Skeletal muscle satellite cell (primary cell): ENCODE data around the gene EEF2K.

Experiments
- H3K27me3 ChIP-seq: 2 replicates; pipeline ENCODE4 v1.7.0; 2013; ENCODE audit warnings: low read length; ENCODE audit not compliant: control insufficient read depth, insufficient read depth
- H3K36me3 ChIP-seq: 2 replicates; pipeline ENCODE4 v1.7.0; 2013; ENCODE audit warnings: mild to moderate bottlenecking, control low read depth, low read length; ENCODE audit not compliant: insufficient read depth
- H3K4me1 ChIP-seq: 2 replicates; pipeline ENCODE4 v1.7.0; 2013; ENCODE audit warnings: low read length; ENCODE audit not compliant: control insufficient read depth, insufficient read depth
- H3K4me2 ChIP-seq: 2 replicates; pipeline ENCODE4 v1.7.0; 2013; ENCODE audit warnings: mild to moderate bottlenecking, low read length
- H3K4me3 ChIP-seq: 2 replicates; pipeline ENCODE4 v1.7.0; 2013; ENCODE audit warnings: low read length
- H3K9ac ChIP-seq: 2 replicates; pipeline ENCODE4 v1.7.0; 2013; ENCODE audit warnings: mild to moderate bottlenecking, low read depth, low read length, moderate library complexity
- H3K9me3 ChIP-seq: replicated peaks from 2 replicates; pipeline ENCODE4 v1.7.0; 2013; ENCODE audit warnings: mild to moderate bottlenecking, control low read depth, low read length

Gene EEF2K

DNA sequence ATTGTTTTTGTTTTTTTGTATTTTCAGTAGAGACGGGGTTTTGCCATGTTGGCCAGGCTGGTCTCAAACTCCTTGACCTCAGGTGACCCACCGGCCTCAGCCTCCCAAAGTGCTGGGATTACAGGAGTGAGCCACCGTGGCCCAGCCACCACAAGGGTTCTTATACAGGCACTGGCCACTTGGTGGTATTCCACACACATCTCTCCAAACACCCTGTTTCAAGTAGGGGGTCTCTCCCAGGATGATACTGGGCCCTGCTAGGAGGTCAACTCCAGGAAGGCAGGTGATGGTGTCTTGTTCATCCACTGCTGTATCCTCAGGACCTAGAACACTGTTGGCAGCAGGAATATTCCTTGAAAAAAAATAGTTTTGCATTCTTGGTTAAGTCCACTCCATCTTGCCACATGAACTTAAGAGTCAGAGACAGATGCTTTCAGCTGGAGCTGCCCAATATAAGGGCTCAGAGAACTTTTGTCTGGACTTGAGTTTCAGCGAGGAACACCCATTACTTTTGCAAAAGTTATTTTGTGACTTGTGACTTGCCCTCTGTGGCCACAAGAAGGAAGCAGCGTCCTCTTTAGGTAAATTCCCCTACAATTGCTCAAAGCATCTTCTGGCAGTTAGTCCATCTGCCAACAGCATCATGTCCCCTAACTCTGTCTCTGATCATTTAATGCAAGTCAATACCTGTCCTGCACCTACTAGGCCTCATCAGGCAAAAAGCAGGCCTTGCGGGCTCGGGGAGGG lies 7.4 kb upstream of the EEF2K start:
- H3K4me1 ChIP-seq = peaks cover 20% of the 10 kb centered on the region
- H3K9me3 ChIP-seq = no peaks in the 10 kb centered on the region
- H3K4me2 ChIP-seq = peak overlapping the region; percentile 41
- H3K27me3 ChIP-seq = no peaks in the 10 kb centered on the region
- no peaks in the 10 kb centered on the region for H3K36me3 ChIP-seq
- H3K9ac ChIP-seq = peak overlapping the region; percentile 71
- H3K4me3 ChIP-seq = no peak overlapping the region

DNA sequence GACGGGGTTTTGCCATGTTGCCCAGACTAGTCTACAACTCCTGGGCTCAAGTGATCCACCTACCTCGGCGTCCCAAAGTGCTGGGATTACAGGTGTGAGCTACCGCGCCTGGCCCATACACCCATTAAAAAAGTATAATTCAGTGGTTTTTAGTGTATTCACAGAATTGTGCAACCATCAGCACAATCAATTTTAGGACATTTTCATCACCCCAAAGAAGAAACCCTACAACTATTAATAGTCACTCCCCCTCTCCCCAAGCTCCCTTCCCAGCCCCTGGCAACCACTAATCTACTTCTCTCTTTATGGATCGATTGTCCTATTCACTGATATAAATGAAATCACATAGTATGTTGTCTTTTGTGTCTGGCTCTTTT lies 3.8 kb upstream of the EEF2K start:
- Histone ChIP-seq H3K36me3 (no peaks in the 10 kb centered on the region), H3K4me2 (no peak overlapping the region), H3K9ac (no peak overlapping the region), H3K27me3 (no peaks in the 10 kb centered on the region), H3K4me1 (peaks cover 28% of the 10 kb centered on the region), H3K4me3 (no peak overlapping the region), H3K9me3 (no peaks in the 10 kb centered on the region)

DNA sequence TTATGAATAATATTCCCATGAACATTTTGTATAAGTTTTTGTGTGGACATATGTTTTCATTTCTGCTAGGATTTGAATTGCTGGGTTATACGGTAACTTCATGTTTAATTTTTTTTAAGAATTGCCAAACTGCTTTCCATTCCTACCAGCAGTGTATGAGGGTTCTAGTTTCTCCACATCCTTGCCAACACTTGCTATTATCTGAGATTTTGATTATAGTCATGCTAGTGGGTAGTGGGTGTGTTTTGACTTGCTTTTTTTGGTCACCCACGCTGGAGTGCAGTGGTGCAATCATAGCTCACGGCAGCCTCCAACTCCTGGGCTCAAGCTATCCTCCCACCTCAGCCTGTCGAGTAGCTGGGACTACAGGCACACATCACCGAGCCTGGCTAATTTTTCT lies 3.0 kb upstream of the EEF2K start:
- Histone ChIP-seq H3K4me3 (no peak overlapping the region), H3K4me2 (no peak overlapping the region), H3K27me3 (no peaks in the 10 kb centered on the region), H3K36me3 (no peaks in the 10 kb centered on the region), H3K9ac (no peak overlapping the region), H3K4me1 (peaks cover 36% of the 10 kb centered on the region), H3K9me3 (no peaks in the 10 kb centered on the region)

DNA sequence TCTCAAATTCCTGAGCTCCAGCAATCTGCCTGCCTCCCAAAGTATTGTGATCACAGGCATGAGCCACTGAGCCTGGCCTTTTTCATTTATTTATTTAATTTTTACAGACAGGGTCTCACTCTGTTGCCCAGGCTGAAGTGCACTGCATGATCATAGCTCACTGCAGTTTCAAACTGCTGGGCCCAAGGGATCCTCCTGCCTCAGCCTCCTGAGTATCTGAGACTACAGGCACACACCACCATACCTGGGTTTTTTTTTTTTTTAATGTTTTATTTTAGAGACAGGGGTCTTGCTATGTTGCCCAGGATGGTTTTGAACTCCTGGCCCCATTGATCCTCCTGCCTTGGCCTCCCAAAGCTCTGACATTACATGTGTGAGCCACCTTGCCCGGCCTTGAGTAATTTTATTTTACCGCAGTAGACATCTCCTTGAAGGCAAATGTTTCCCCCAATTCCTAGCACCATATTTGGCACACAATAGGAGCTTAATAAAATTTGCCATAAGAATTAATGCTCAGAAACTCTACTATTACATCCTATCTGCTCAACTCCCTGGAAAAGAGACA lies 1.9 kb upstream of the EEF2K start:
- Histone ChIP-seq H3K4me2 (no peak overlapping the region), H3K27me3 (no peaks in the 10 kb centered on the region), H3K36me3 (no peaks in the 10 kb centered on the region), H3K4me1 (peaks cover 36% of the 10 kb centered on the region), H3K9ac (no peak overlapping the region), H3K4me3 (no peak overlapping the region), H3K9me3 (no peaks in the 10 kb centered on the region)

DNA sequence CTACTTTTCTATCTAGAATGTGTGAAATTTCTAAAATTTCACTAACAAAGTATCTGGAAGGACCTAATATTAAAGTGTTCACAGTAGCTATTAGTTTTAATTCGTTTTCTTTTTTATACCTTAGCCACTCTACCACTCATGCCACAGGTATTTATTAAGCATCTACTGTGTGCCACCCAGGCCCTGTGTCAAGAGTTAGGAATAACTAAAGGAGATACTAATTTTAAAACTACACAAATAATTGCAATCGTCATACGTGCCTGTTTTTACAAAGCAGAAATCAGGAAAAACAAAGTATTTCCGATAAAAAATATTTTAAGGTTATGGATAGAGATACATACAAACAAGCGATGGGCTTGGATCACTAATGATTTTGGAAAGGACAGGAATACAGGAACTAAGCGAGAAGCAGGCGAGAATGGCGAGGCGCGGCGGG lies 483 bp upstream of the EEF2K start:
- Histone ChIP-seq H3K4me3 (peak overlapping the region; percentile 95), H3K4me1 (peaks cover 39% of the 10 kb centered on the region), H3K9me3 (peaks cover under 1% of the 10 kb centered on the region), H3K9ac (peak overlapping the region; percentile 76), H3K4me2 (peak overlapping the region; percentile 81), H3K27me3 (no peaks in the 10 kb centered on the region), H3K36me3 (no peaks in the 10 kb centered on the region)

DNA sequence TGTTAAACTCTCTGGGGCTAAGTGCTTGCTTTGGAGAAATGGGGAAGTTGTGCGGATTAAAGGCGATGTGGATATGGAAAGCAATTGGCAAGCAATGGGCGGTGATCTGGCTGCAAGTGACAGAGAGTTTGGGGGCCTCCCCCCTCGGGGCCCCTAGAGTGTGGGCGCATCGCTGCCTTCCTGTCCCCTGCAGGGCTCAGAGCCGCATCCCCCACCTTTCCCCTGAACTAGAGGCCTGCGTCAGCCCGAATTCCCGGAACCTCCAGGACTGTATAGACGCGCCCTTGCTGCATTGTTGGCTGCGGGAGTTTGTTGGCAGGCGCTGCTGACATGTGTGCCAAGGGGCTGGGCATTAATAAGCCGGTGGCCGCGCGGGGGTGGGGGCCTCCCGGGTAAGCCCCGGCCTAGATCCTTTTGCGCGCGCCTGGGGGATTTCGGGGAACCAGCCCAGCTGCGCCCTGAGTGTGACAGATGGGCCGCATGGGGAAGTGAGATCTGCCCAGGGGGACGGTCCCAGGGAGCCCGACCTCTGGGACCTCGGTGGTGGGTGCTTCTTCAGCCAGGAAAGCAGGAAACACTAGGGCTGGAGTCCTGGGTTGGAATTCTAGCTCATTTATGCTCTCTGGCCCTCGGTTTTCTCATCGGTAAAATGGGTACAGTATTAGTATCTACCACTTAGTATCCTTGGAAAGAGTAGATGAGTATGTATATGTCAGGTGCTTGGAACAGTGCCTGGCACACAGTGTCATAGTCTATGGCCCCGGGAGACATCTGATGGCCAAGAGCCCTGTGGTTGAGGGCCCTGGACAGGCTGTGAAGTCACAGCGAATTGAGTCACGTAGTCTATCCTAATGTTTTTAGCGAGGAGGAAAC lies 1.0 kb downstream of the EEF2K start:
- peaks cover 3% of the 10 kb centered on the region for H3K9me3 ChIP-seq
- H3K36me3 ChIP-seq = no peaks in the 10 kb centered on the region
- peaks cover 45% of the 10 kb centered on the region for H3K4me1 ChIP-seq
- peak overlapping the region; percentile 95 for H3K4me3 ChIP-seq
- peak overlapping the region; percentile 81 for H3K4me2 ChIP-seq
- no peaks in the 10 kb centered on the region for H3K27me3 ChIP-seq
- H3K9ac ChIP-seq = peak overlapping the region; percentile 76

DNA sequence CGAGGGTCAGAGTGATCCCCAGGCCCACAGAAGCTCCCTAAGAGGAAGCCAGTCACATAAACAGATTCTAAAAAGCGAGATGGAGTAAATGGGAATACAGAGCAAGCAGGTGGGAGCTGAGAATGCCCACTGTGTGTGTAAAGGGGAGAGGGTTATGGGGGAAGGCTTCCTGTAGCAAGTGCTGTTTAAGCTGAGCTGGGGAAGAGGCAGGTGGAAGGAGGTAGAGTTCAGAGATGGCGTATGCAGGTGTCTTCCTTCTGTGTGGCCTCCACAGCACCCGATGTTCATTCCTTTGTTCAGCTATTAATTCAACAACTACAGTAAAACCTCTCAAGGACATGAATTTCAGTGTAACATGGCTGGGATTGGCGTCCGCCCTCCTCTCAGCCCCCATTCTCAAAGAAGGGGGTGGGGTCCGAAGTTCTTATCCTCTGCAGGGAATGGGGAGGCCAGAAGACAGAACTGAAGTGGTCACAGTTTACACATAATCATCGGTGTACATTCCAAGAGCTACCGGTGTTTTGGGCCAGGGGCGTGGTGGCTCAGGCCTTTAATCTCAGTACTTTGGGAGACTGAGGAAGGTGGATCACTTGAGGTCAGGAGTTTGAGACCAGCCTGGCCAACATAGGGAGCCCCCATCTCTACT lies 1.8 kb downstream of the EEF2K start:
- Histone ChIP-seq H3K4me1 (peaks cover 45% of the 10 kb centered on the region), H3K36me3 (no peaks in the 10 kb centered on the region), H3K27me3 (no peaks in the 10 kb centered on the region), H3K9me3 (peaks cover 3% of the 10 kb centered on the region), H3K9ac (peak overlapping the region; percentile 76), H3K4me3 (peak overlapping the region; percentile 95), H3K4me2 (peak overlapping the region; percentile 81)

DNA sequence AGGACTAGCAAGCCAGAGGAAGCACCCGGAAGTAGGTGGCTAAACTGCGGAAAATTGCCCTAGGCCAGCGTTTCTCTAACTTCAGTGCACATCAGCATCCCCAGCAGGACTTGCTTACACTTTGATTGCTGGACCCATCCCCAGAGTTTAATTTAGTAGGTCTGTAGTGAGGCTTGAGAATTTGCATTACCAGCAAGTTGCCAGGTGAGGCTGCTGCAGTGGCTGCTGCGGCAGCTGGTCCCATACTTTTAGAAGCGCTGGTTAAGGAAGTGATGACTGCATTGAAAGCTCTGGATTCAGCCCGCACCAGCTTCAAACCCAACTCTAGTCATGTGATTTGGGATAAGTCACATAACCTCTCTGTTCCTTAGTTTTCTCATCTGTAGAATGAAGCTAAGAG lies 4.2 kb downstream of the EEF2K start:
- peak overlapping the region; percentile 36 for H3K9ac ChIP-seq
- peak overlapping the region; percentile 51 for H3K4me2 ChIP-seq
- no peak overlapping the region for H3K4me3 ChIP-seq
- no peaks in the 10 kb centered on the region for H3K27me3 ChIP-seq
- H3K9me3 ChIP-seq = peaks cover 3% of the 10 kb centered on the region
- peaks cover 4% of the 10 kb centered on the region for H3K36me3 ChIP-seq
- H3K4me1 ChIP-seq = peaks cover 48% of the 10 kb centered on the region

DNA sequence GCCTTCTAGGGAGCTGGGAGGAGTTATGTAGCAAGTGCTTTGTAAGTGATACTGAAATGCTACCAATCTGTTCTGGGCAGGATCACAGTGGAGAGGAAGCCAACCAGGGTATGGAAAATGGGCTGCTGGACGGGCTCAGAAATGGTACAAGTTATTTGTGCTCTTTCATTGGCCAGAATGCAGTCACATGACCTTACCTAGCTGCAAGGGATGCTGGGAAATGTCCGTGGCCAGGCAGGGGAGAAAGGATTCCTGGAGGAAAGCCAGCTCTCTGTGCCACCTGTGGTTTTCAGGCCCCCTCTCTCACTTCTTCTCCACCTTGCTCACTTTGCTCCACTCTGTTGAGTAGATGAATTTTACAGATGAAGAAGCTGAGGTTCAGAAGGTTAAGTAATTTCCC lies 4.8 kb downstream of the EEF2K start:
- Histone ChIP-seq H3K9me3 (peaks cover 3% of the 10 kb centered on the region), H3K4me2 (no peak overlapping the region), H3K27me3 (no peaks in the 10 kb centered on the region), H3K4me1 (peaks cover 46% of the 10 kb centered on the region), H3K36me3 (peaks cover 4% of the 10 kb centered on the region), H3K9ac (no peak overlapping the region), H3K4me3 (no peak overlapping the region)

DNA sequence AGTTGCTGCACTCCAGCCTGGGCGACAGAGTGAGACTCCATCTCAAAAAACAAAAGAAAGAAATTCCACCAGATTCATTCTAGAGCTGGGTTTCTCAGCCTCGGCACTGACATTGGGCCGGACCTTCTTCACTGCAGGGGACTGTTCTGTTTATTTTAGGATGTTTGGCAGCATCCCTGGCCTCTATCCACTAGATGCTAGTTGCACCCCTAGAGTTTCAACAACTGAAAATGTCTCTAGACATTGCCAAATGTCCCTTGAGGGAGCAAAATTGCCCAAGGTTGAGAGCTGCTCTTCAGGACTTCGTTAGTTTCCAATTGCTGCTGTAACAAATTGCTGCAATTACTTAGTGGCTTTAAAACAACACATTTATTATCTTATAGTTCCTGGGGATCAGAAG lies 7.2 kb downstream of the EEF2K start:
- peaks cover 3% of the 10 kb centered on the region for H3K9me3 ChIP-seq
- no peak overlapping the region for H3K9ac ChIP-seq
- H3K4me1 ChIP-seq = peaks cover 44% of the 10 kb centered on the region
- peaks cover 4% of the 10 kb centered on the region for H3K36me3 ChIP-seq
- no peak overlapping the region for H3K4me3 ChIP-seq
- no peak overlapping the region for H3K4me2 ChIP-seq
- H3K27me3 ChIP-seq = no peaks in the 10 kb centered on the region

DNA sequence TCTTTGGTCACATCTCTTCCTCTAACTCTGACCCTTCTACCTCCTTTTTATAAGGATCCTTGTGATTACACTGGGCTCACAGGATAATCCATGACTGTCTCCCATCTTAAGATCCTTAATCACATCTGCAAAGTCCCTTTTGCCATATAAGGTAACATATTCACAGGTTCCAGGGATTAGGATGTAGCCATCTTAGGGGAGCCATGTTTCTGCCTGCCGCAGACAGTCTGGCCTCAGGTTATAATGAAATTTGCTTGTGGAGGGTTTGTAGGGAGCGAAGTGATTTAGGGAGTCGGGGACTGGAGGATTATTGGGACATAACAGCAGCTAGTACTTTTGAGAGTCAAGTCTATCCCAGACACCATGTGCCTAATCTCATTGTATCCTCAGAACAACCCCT lies 7.7 kb downstream of the EEF2K start:
- Histone ChIP-seq H3K9ac (no peak overlapping the region), H3K36me3 (peaks cover 4% of the 10 kb centered on the region), H3K27me3 (no peaks in the 10 kb centered on the region), H3K9me3 (peaks cover 3% of the 10 kb centered on the region), H3K4me2 (no peak overlapping the region), H3K4me1 (peaks cover 40% of the 10 kb centered on the region), H3K4me3 (no peak overlapping the region)
